Neural progenitor cell (in vitro differentiated cells): ENCODE results near the gene XPNPEP3.

Source experiments
- CTCF ChIP-seq: fragments of 200-600 bp; sonication (generic); IDR thresholded peaks from 2 replicates; pipeline ENCODE4 v1.5.1; 2017; ENCODE audit warnings: antibody characterized with exemption, mild to moderate bottlenecking
- EZH2 ChIP-seq: fragments of 200-600 bp; sonication (generic); IDR thresholded peaks from 2 replicates; pipeline ENCODE4 v1.6.1; 2017; ENCODE audit warnings: antibody characterized with exemption, mild to moderate bottlenecking, moderate library complexity

DNA sequence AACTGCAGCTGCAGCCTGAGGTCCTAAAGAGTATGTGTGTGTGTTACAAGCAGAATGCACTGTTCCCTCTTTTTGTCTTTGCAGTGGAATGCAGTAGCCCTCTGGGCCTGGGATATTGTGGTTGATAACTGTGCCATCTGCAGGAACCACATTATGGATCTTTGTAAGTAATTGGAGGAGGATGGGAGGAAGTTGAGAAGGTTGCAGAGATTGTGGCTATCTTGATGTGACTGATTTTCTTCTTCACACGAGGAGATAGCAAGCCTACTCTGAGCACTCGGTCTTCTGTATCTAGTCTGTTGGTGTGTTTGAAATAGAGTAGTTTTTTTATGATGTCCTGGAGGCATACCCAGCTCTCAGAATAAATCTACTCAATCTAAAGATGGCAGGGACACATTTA, 96.5 kb downstream of the XPNPEP3 start:
- TF ChIP-seq CTCF (no peak), EZH2 (no peak)
